A673 (cell line): Measurements from ENCODE around the gene PRKAG2. TPM values are rescaled to one million over a fixed set of nuclear protein-coding genes. Genes with fewer than 3 reads are reported as not detected.

Experiments used
- BruUV-seq: library from RNA; stranded (reverse); fragments of 400-500 nt; replicated peaks from 2 replicates; lab custom pipeline; 2021; lab: Mats Ljungman, UMichigan
- CTCF ChIA-PET: fragments of 300-600 bp; sonication (Branson Sonifier 250); formaldehyde crosslinking; loops from one replicate; lab custom pipeline; 2022; ENCODE audit warnings: antibody characterized with exemption; lab: Charles Lee
- POLR2A ChIA-PET: fragments of 300-600 bp; sonication (Branson Sonifier 250); formaldehyde crosslinking; loops from one replicate; lab custom pipeline; 2022; ENCODE audit warnings: antibody characterized with exemption; ENCODE audit not compliant: low non-redundant PET; lab: Charles Lee
- DNase-seq: peaks from one replicate; pipeline ENCODE4 v3.0.0-alpha.2; 2015; ENCODE audit warnings: low spot score
- H3K27ac ChIP-seq: fragments of 200-600 bp; sonication (generic); 2 replicates; pipeline ENCODE4 v1.5.1; 2016; ENCODE audit warnings: mixed run types, low read depth, mild to moderate bottlenecking, mixed read lengths, antibody characterized with exemption, low read length; ENCODE audit not compliant: poor library complexity, severe bottlenecking
- H3K27me3 ChIP-seq: fragments of 200-600 bp; sonication (generic); replicated peaks from 2 replicates; pipeline ENCODE4 v1.6.1; 2017; ENCODE audit warnings: mixed run types, low read depth, mild to moderate bottlenecking, mixed read lengths, antibody characterized with exemption, low read length; ENCODE audit not compliant: insufficient read depth, poor library complexity
- H3K36me3 ChIP-seq: fragments of 200-600 bp; sonication (generic); 2 replicates; pipeline ENCODE4 v1.6.1; 2016; ENCODE audit warnings: mixed run types, mild to moderate bottlenecking, mixed read lengths, antibody characterized with exemption, low read length; ENCODE audit not compliant: insufficient read depth, poor library complexity, severe bottlenecking
- H3K4me1 ChIP-seq: fragments of 200-600 bp; sonication (generic); 2 replicates; pipeline ENCODE4 v1.6.1; 2017; ENCODE audit warnings: mixed run types, mild to moderate bottlenecking, mixed read lengths, antibody characterized with exemption, low read length; ENCODE audit not compliant: insufficient read depth, poor library complexity, severe bottlenecking
- H3K4me3 ChIP-seq: fragments of 200-600 bp; sonication (generic); 2 replicates; pipeline ENCODE4 v1.5.1; 2016; ENCODE audit warnings: low read depth, mixed run types, mild to moderate bottlenecking, mixed read lengths, low read length; ENCODE audit not compliant: poor library complexity, severe bottlenecking
- H3K9me3 ChIP-seq: fragments of 200-600 bp; sonication (generic); 2 replicates; pipeline ENCODE4 v1.6.1; 2016; ENCODE audit warnings: mixed run types, low read depth, mild to moderate bottlenecking, mixed read lengths, antibody characterized with exemption, low read length; ENCODE audit not compliant: poor library complexity, severe bottlenecking
- CTCF ChIP-seq: fragments of 300-800, 200-600 bp; sonication (generic); conservative IDR thresholded peaks from 2 replicates; pipeline ENCODE4 v1.5.1; 2017; ENCODE audit warnings: low read depth, mild to moderate bottlenecking, antibody characterized with exemption, low read length, moderate library complexity, mixed read lengths
- EZH2 ChIP-seq: fragments of 200-600 bp; sonication (generic); IDR thresholded peaks from 2 replicates; pipeline ENCODE4 v1.6.1; 2017; ENCODE audit warnings: borderline replicate concordance, low read depth, mild to moderate bottlenecking, mixed read lengths, antibody characterized with exemption, low read length; ENCODE audit not compliant: poor library complexity, severe bottlenecking
- intact Hi-C: fragments of 100-400 bp; cut with micrococcal nuclease; formaldehyde crosslinking; loops from one replicate; pipeline ENCODE4 v1.10.0; 2022; ENCODE audit not compliant: unreplicated experiment
- total RNA-seq: library from RNA; stranded (reverse); gene quantifications from 2 replicates; pipeline ENCODE4 v1.2.3, GENCODE V29; 2021

Gene PRKAG2
- total RNA-seq, 1 experiment from 2014 or later = 11.6 TPM

GRCh38 chr7:151809146-151809863 is 67.6 kb downstream of the PRKAG2 start:
- Histone ChIP-seq H3K27ac (no peak overlapping the region), H3K4me1 (peaks cover 27% of the 10 kb centered on the region), H3K27me3 (no peaks in the 10 kb centered on the region), H3K9me3 (no peaks in the 10 kb centered on the region), H3K36me3 (no peaks in the 10 kb centered on the region), H3K4me3 (no peak overlapping the region)
- TF ChIP-seq EZH2 = no peak
- TF ChIP-seq CTCF = no peak
- intact Hi-C loops = no loop called here
- no TSS peak for BruUV-seq
- DNase-seq = peak; percentile 58
- ChIA-PET POLR2A (no interaction called here), CTCF (no interaction called here)

GRCh38 chr7:151808400-151809145 is 68.3 kb downstream of the PRKAG2 start:
- no peaks in the 10 kb centered on the region for H3K9me3 ChIP-seq
- no peak overlapping the region for H3K4me3 ChIP-seq
- H3K4me1 ChIP-seq = peaks cover 27% of the 10 kb centered on the region
- peak; percentile 29 for DNase-seq
- intact Hi-C loops = no loop called here
- BruUV-seq = no TSS peak
- no peak for TF ChIP-seq CTCF
- no peak for TF ChIP-seq EZH2
- POLR2A ChIA-PET = no interaction called here
- no peaks in the 10 kb centered on the region for H3K27me3 ChIP-seq
- CTCF ChIA-PET = no interaction called here
- no peaks in the 10 kb centered on the region for H3K36me3 ChIP-seq
- no peak overlapping the region for H3K27ac ChIP-seq

DNA sequence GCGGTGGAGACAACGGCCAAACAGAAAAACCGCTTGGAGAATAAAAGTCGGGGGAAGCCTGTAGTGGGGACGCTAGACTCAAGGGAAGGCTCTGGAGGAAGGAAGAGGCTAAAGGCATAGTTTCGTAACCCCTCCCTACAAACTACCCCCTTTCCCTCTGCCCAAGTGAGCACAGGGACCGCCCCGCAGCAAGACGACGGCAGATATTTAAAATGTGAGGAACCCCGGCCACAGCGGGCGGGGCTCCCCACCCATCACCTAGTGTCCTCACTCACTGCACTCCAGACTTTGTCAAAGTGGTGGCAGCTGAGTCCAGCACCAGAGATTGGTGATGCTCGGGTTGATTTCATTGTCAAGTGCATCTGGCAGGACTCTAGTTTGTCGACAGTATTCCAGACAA is 69.1 kb downstream of the PRKAG2 start:
- no TSS peak for BruUV-seq
- H3K4me1 ChIP-seq = peaks cover 27% of the 10 kb centered on the region
- POLR2A ChIA-PET = no interaction called here
- no peaks in the 10 kb centered on the region for H3K36me3 ChIP-seq
- DNase-seq = no peak
- no peaks in the 10 kb centered on the region for H3K9me3 ChIP-seq
- intact Hi-C loops = no loop called here
- TF ChIP-seq CTCF (no peak), EZH2 (no peak)
- H3K27me3 ChIP-seq = no peaks in the 10 kb centered on the region
- no peak overlapping the region for H3K27ac ChIP-seq
- CTCF ChIA-PET = no interaction called here
- H3K4me3 ChIP-seq = no peak overlapping the region
